SK-N-MC (cell line): ENCODE data around the gene KATNIP.

Source experiments
- DNase-seq: peaks from one replicate; pipeline ENCODE4 v3.0.0-alpha.2; 2011; ENCODE audit warnings: low read depth, low spot score
- H3K27ac ChIP-seq: fragments of 200-600 bp; sonication (generic); 2 replicates; pipeline ENCODE4 v1.5.1; 2016; ENCODE audit warnings: mixed run types
- H3K36me3 ChIP-seq: fragments of 200-600 bp; sonication (generic); 2 replicates; pipeline ENCODE4 v1.6.1; 2017; ENCODE audit warnings: antibody characterized with exemption, low read length, mixed read lengths; ENCODE audit not compliant: insufficient read depth
- H3K4me3 ChIP-seq: fragments of 200-600 bp; sonication (generic); 2 replicates; pipeline ENCODE4 v1.5.1; 2016
- H3K9ac ChIP-seq: fragments of 200-600 bp; sonication (generic); 2 replicates; pipeline ENCODE4 v1.8.0; 2017; ENCODE audit warnings: mixed run types, mixed read lengths; ENCODE audit not compliant: insufficient read length
- H3K9me3 ChIP-seq: fragments of 200-600 bp; sonication (generic); 2 replicates; pipeline ENCODE4 v1.6.1; 2017; ENCODE audit warnings: low read depth, mild to moderate bottlenecking, antibody characterized with exemption, low read length, moderate library complexity, mixed read lengths
- EZH2 ChIP-seq: fragments of 200-600 bp; sonication (generic); IDR thresholded peaks from one replicate; pipeline ENCODE4 v1.6.1; 2017; ENCODE audit warnings: antibody characterized with exemption
- FOXP2 ChIP-seq: optimal IDR thresholded peaks from 2 replicates; pipeline ENCODE3; 2011; ENCODE audit warnings: mild to moderate bottlenecking, moderate library complexity; ENCODE audit not compliant: insufficient read depth; ENCODE audit errors: extremely low read length, control extremely low read depth
- POLR2AphosphoS5 ChIP-seq: IDR thresholded peaks from 2 replicates; pipeline ENCODE4 v1.6.1; 2012; ENCODE audit warnings: mild to moderate bottlenecking, low read depth, low read length, borderline replicate concordance

The KATNIP gene

DNA sequence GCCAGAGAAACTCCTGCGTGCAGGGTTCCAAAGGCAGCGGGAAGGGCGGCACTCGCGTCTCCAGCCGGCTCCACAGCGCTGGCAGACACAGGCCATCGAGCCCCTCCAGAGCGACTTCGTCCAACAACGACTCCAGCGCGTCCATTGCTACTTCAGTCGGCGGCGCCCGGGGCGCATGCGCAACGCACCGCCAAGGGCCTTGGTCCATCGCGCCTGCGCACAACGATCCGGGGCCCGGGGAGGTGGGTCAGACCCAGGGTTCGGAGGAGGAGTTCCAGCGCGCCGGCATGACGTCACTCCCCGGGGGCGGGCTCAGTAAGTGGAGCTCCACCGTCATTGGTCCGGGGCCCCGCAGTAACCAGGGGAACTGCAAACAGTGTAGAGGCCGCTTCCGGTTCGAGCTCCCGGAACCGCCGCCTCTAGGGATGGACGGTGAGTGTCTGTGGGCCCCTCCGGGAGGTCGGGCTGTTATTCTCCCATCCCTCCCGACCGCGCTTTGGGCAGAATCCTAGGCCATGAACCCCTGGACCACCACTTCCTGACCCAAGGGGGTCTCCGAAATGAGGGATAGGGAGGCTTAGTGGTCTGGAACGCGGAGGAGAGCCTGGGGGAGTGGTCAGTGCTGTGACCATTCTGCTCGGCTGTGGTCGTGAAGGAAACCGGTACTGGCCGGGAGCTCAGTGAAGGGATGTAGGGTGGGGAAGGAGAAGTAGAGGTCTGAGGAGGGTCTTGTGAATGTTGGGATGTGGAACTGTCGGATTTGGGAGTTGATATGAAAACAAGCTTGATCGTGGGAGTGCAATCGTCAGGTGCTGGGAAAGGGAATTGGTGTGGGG, at the start of gene KATNIP, which contains the start of gene GTF3C1:
Gene KATNIP, plus strand, starts transcription at position 399 of the 836 bp plus-strand sequence. Its CDS starts 27 bp downstream, at position 426.
Gene GTF3C1, minus strand, starts transcription at position 168 of the 836 bp plus-strand sequence. Its CDS starts 23 bp downstream, at position 145.
- H3K36me3 ChIP-seq, result peaks cover 4% of the 10 kb centered on the region
- H3K9ac ChIP-seq, result peak within 1 kb of the TSS; percentile 89
- H3K27ac ChIP-seq, result no peak within 1 kb of the TSS
- peak within 1 kb of the TSS; percentile 96 for H3K4me3 ChIP-seq
- peak; percentile 79 for DNase-seq
- peak; percentile 89 for TF ChIP-seq POLR2AphosphoS5
- TF ChIP-seq FOXP2, result no peak
- no peak for TF ChIP-seq EZH2
- H3K9me3 ChIP-seq, result no peaks in the 10 kb centered on the region

DNA sequence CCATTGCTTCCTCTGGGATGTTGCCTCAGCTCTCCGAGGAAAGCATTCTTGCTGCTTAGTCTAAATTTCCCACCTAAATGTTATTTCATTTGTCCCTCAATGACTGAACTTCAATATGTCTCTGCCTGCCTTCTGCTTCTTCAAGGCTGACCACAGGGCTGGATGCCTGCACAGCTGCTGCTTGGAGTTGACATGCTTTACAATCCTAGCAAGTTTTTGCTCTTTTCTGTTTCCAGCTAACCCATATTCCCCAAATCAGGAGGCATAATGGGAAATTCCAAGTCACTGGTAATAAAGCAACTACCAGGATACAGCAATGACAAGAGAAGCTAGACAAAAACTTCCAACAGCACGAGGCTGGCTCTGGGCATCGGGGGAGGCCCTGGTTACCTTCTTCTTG, 49.1 kb upstream of the KATNIP start:
- Histone ChIP-seq H3K9me3 (no peaks in the 10 kb centered on the region), H3K4me3 (no peak overlapping the region), H3K36me3 (peaks cover 86% of the 10 kb centered on the region), H3K27ac (no peak overlapping the region), H3K9ac (no peak overlapping the region)
- TF ChIP-seq EZH2 (no peak), POLR2AphosphoS5 (no peak), FOXP2 (no peak)
- DNase-seq, result no peak

DNA sequence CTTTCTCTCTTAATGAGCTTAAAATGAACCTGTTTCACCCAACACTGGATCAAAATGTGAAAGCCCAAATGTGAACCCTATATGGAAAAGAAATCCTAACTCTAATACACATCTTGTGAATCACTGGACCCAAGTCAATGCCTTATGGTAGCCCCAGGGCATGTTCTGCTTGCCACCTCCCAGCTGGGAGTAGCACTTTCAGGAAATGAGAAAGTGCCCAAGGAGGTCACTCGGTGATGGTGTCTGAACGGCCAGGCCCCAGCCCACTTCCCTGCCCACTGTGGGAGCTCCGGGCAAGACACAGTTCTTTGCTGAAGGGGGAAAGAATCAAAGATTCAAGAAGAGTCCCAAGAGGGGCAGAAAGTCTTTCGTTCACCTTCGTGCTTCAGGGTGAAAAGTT, 46.3 kb upstream of the KATNIP start:
- Histone ChIP-seq H3K36me3 (peaks cover 89% of the 10 kb centered on the region), H3K4me3 (no peak overlapping the region), H3K9me3 (no peaks in the 10 kb centered on the region), H3K27ac (no peak overlapping the region), H3K9ac (no peak overlapping the region)
- no peak for DNase-seq
- no peak for TF ChIP-seq FOXP2
- no peak for TF ChIP-seq EZH2
- no peak for TF ChIP-seq POLR2AphosphoS5

DNA sequence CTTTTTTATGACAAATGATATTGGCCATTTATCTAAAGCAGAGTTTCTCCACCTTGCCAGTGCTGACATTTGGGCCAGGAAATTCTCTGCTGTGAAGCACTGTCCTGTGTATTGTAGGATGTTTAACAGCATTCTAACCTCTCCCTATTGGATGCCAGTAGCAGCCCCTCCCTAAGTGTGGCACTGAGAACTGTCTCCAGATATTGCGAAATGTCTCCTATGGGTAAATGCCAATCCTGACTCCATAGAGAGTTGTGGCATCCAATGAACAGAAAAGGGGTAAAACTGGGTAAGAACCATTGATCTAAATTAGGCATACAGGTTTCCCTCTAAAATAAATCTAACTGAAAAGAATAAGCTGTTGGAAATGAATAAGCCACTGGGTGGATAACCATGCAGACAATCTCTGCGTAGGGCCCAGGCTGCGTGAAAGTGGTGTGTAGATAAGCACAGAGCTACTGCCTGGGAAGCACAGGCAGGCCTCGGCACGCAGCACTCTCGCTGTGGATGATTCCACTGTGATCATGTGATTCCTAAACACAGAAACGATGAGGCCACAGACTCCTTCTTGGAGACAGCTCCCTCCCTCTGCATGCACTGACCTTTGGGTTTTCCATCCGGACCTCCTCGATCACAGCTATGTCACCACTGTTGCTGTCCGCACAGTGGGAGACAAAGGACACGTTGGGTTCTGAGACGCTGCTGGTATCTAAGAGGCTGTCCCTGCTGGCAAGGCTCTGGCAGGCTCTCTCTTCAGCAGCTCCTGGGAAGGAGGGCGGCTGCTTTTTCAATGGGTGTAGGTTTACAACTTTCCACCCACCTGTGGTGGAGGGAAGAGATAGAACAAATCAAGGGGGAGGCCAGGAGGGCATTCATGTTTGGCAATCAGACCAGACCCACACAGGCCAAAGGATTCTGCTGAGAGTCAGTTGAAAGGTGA, 44.4 kb upstream of the KATNIP start:
- no peak for TF ChIP-seq POLR2AphosphoS5
- TF ChIP-seq FOXP2, result no peak
- TF ChIP-seq EZH2, result no peak
- peaks cover 76% of the 10 kb centered on the region for H3K36me3 ChIP-seq
- H3K27ac ChIP-seq, result no peak overlapping the region
- H3K9me3 ChIP-seq, result no peaks in the 10 kb centered on the region
- H3K4me3 ChIP-seq, result no peak overlapping the region
- DNase-seq, result no peak
- H3K9ac ChIP-seq, result no peak overlapping the region

DNA sequence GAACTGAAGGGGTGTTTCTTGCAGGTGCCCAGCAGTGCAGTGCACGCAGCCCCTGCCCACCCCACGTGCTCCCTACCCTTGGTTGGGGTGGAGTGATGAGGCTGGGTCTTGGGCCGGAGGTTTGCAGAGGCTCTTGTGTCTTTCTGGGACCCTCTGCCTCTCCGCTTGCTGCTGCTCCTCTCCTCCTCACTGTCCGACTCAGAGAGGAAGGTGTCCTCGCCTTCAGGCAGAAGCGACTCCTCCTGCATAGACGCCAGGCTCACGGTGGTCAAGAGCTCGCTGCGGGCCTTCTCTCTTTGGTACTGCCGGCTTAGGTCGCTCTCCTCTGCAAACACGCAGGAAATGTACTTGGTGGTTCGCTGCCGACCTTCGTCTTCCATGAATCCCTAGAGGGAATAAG, 43.2 kb upstream of the KATNIP start:
- no peak for DNase-seq
- TF ChIP-seq EZH2, result no peak
- no peak for TF ChIP-seq FOXP2
- no peak for TF ChIP-seq POLR2AphosphoS5
- H3K9me3 ChIP-seq, result no peaks in the 10 kb centered on the region
- no peak overlapping the region for H3K4me3 ChIP-seq
- H3K9ac ChIP-seq, result no peak overlapping the region
- H3K36me3 ChIP-seq, result peaks cover 77% of the 10 kb centered on the region
- no peak overlapping the region for H3K27ac ChIP-seq

DNA sequence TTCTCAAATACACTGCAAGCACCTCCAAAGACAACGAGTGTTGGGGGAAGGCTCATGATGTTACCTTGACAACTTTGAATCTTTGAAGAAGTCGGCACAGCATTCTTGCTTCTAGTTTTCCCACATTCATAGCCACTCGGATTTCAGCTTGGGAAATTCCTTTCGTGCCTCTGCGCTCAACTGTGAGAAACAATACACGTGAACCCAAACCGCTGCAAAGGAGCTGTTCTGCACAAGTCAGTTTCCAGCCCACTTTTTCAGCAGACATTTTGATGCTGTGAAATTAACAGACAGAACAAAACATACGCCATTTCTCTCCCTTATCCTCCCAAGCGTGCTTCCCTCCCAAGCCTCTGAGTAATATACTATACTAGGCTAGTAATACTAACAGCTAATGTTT, 41.5 kb upstream of the KATNIP start:
- H3K9ac ChIP-seq, result no peak overlapping the region
- TF ChIP-seq FOXP2, result no peak
- no peak for TF ChIP-seq EZH2
- no peak for TF ChIP-seq POLR2AphosphoS5
- no peak for DNase-seq
- H3K27ac ChIP-seq, result no peak overlapping the region
- peaks cover 68% of the 10 kb centered on the region for H3K36me3 ChIP-seq
- H3K9me3 ChIP-seq, result no peaks in the 10 kb centered on the region
- no peak overlapping the region for H3K4me3 ChIP-seq

DNA sequence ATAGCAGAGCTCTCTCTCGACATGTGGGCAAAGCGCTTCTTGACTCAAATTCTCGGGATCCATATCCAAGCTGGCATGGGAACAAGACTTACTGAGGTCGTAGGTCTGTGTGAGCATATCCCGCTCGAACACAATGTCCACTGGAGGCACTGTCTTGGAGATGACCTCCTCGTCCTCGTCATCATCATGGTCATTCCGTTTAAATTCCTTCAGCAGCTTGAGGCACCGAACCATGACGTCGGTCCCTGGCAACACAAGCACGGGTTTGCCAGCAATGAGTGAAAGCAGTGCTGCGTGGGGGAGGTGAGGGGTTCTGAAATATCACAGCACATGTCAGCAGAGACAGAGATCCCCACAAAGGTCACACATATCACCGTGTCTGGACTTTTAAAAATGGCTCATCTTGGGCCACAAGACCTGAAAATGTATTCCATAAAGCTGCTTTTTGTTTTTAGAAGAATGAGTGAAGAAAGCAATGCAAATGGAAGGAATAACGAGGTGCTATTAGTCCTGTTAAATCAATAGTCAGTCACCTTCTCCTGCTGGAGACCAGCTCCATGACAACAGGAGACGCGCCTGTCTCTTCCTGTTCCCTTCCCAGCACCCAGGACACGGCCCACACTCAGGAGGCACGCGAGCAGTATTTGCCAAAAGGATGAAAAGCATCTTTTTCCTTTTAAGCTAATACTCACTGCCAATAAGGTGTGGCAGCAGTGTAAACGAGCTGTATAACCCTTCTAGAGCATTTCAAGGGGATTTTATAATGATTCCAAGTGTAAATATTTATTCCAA, 38.1 kb upstream of the KATNIP start:
- Histone ChIP-seq H3K4me3 (no peak overlapping the region), H3K36me3 (peaks cover 37% of the 10 kb centered on the region), H3K9ac (no peak overlapping the region), H3K9me3 (no peaks in the 10 kb centered on the region), H3K27ac (no peak overlapping the region)
- DNase-seq, result no peak
- TF ChIP-seq FOXP2 (no peak), EZH2 (no peak), POLR2AphosphoS5 (no peak)

DNA sequence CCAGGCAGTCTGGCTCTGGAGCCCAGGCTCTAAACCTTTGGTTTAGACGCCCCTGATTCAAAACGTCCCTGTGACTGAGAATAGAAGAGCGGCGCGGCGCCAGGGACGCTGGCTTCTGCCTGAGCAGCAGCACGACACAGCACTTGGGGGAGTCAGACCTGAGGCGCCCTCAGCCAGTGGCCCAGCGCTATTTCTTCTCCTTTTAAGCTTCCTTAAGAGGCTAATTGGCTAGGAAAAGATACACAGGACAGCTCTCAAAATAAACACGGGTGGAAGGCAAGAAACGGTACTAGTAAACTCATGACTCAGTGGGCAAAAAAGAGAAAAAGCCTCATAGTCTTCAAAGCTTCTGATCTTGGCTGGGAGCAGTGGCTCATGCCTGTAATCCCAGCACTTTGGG, 35.1 kb upstream of the KATNIP start:
- H3K4me3 ChIP-seq, result no peak overlapping the region
- no peaks in the 10 kb centered on the region for H3K9me3 ChIP-seq
- TF ChIP-seq EZH2, result no peak
- TF ChIP-seq FOXP2, result no peak
- no peak for TF ChIP-seq POLR2AphosphoS5
- peaks cover 26% of the 10 kb centered on the region for H3K36me3 ChIP-seq
- DNase-seq, result no peak
- H3K27ac ChIP-seq, result no peak overlapping the region
- no peak overlapping the region for H3K9ac ChIP-seq
